Ascending aorta (tissue), 2 donors: ENCODE measurements around the gene OR7C1. TPM values are rescaled to one million over a fixed set of nuclear protein-coding genes. Genes with fewer than 3 reads are reported as not detected.

Experiments used
- DNase-seq, 2 donors: peaks; one replicate each; pipeline ENCODE4 v3.0.0-alpha.2; 2019; ENCODE audit warnings: low spot score in 2 of 2
- H3K27ac ChIP-seq, 2 donors: fragments of 200-600 bp; sonication (generic); one replicate each; pipeline ENCODE4 v1.5.1; 2016 to 2017; ENCODE audit warnings: mild to moderate bottlenecking in 1 of 2
- H3K27me3 ChIP-seq: fragments of 200-600 bp; sonication (generic); one replicate; pipeline ENCODE4 v1.5.1; 2017
- H3K36me3 ChIP-seq, 2 donors: fragments of 200-600 bp; sonication (generic); one replicate each; pipeline ENCODE4 v1.5.1; 2016
- H3K4me1 ChIP-seq, 2 donors: fragments of 200-600 bp; sonication (generic); one replicate each; pipeline ENCODE4 v1.5.1; 2016 to 2017; ENCODE audit warnings: mild to moderate bottlenecking in 1 of 2
- H3K4me3 ChIP-seq, 2 donors: fragments of 200-600 bp; sonication (generic); one replicate each; pipeline ENCODE4 v1.5.1; 2016 to 2017; ENCODE audit warnings: mild to moderate bottlenecking in 1 of 2
- H3K9me3 ChIP-seq, 2 donors: fragments of 200-600 bp; sonication (generic); one replicate each; pipeline ENCODE4 v1.5.1; 2016
- intact Hi-C: fragments of 100-400 bp; cut with DNase I; formaldehyde crosslinking; loops from one replicate; pipeline ENCODE4 v1.15.1; 2023
- total RNA-seq: library from RNA; depleted of rRNA; stranded (reverse); fragments of >200 nt; gene quantifications from one replicate; pipeline ENCODE4 v1.1.0, GENCODE V29; 2016
- TF ChIP-seq, protein P1 (sequence below), 3 experiments: fragments of 200-600 bp in 2 of 3; fragments of 450-650 bp in 1 of 3; sonication (generic) in 2 of 3; IDR thresholded peaks; one replicate each; pipeline ENCODE4 v1.5.1; 2016 to 2019; ENCODE audit warnings: antibody characterized with exemption in 3 of 3, mild to moderate bottlenecking in 1 of 3, moderate library complexity in 1 of 3

OR7C1 gene
- total RNA-seq, 1 donor from 2014 or later, result not detected

- no peak for DNase-seq
- TF ChIP-seq, protein P1, sequence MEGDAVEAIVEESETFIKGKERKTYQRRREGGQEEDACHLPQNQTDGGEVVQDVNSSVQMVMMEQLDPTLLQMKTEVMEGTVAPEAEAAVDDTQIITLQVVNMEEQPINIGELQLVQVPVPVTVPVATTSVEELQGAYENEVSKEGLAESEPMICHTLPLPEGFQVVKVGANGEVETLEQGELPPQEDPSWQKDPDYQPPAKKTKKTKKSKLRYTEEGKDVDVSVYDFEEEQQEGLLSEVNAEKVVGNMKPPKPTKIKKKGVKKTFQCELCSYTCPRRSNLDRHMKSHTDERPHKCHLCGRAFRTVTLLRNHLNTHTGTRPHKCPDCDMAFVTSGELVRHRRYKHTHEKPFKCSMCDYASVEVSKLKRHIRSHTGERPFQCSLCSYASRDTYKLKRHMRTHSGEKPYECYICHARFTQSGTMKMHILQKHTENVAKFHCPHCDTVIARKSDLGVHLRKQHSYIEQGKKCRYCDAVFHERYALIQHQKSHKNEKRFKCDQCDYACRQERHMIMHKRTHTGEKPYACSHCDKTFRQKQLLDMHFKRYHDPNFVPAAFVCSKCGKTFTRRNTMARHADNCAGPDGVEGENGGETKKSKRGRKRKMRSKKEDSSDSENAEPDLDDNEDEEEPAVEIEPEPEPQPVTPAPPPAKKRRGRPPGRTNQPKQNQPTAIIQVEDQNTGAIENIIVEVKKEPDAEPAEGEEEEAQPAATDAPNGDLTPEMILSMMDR (IDR thresholded peaks at IDR 0.05), result no peak
- H3K4me1 ChIP-seq, result no peaks in the 10 kb centered on the region
- no peaks in the 10 kb centered on the region for H3K27me3 ChIP-seq
- no peaks in the 10 kb centered on the region for H3K9me3 ChIP-seq
- intact Hi-C loops, result no loop called here
- no peak overlapping the region for H3K27ac ChIP-seq
- no peak overlapping the region for H3K4me3 ChIP-seq
- no peaks in the 10 kb centered on the region for H3K36me3 ChIP-seq
Observed at GRCh38 chr19:14762111-14762510, 72.9 kb downstream of the OR7C1 start.

- H3K36me3 ChIP-seq, result no peaks in the 10 kb centered on the region
- peak in 1 of 2 donors; percentile 28 for DNase-seq
- TF ChIP-seq, protein P1 (IDR thresholded peaks at IDR 0.05), result no peak
- H3K9me3 ChIP-seq, result no peaks in the 10 kb centered on the region
- no peak overlapping the region for H3K27ac ChIP-seq
- H3K27me3 ChIP-seq, result no peaks in the 10 kb centered on the region
- H3K4me3 ChIP-seq, result no peak overlapping the region
- intact Hi-C loops, result no loop called here
- H3K4me1 ChIP-seq, result no peaks in the 10 kb centered on the region
Observed at GRCh38 chr19:14761607-14762006, 73.4 kb downstream of the OR7C1 start.

- Histone ChIP-seq H3K9me3 (no peaks in the 10 kb centered on the region), H3K4me1 (no peaks in the 10 kb centered on the region), H3K4me3 (no peak overlapping the region), H3K27me3 (no peaks in the 10 kb centered on the region), H3K27ac (no peak overlapping the region), H3K36me3 (no peaks in the 10 kb centered on the region)
- TF ChIP-seq, protein P1 (IDR thresholded peaks at IDR 0.05), result no peak
- intact Hi-C loops, result no loop called here
- peak in 1 of 2 donors; percentile 2 for DNase-seq
Observed at GRCh38 chr19:14758816-14759215, 76.2 kb downstream of the OR7C1 start.

GRCh38 chr19:14748601-14749000 is 86.4 kb downstream of the OR7C1 start:
- intact Hi-C loops, result no loop called here
- no peak for DNase-seq
- no peaks in the 10 kb centered on the region for H3K4me1 ChIP-seq
- H3K27me3 ChIP-seq, result no peaks in the 10 kb centered on the region
- H3K27ac ChIP-seq, result no peak overlapping the region
- H3K36me3 ChIP-seq, result no peaks in the 10 kb centered on the region
- no peaks in the 10 kb centered on the region for H3K9me3 ChIP-seq
- TF ChIP-seq, protein P1 (IDR thresholded peaks at IDR 0.05), result no peak
- H3K4me3 ChIP-seq, result no peak overlapping the region

Other genes starting within 250 kb of the OR7C1 start
- not detected for gene ADGRE3, start 160.3 kb downstream of the OR7C1 start, total RNA-seq
- gene ZNF333, start 145.1 kb downstream of the OR7C1 start, total RNA-seq, result 33.7 TPM
- gene ADGRE2, start 56.6 kb downstream of the OR7C1 start, total RNA-seq, result 0.21 TPM
- gene OR7A5, start within 50 bp of the OR7C1 start, total RNA-seq, result not detected
- not detected for gene OR7A10, start 13.7 kb upstream of the OR7C1 start, total RNA-seq
- not detected for gene OR7A17, start 50.9 kb upstream of the OR7C1 start, total RNA-seq
- gene OR7C2, start 106.3 kb upstream of the OR7C1 start, total RNA-seq, result not detected
- not detected for gene SLC1A6, start 144.7 kb upstream of the OR7C1 start, total RNA-seq
- gene CASP14, start 214.3 kb upstream of the OR7C1 start, total RNA-seq, result not detected
- gene OR1I1, start 247.0 kb upstream of the OR7C1 start, total RNA-seq, result not detected